HG02943 (cell line): ENCODE results near the gene RALGDS.

Experiments used
- ATAC-seq: cut with Tn5 transposase; IDR thresholded peaks from one replicate; pipeline ENCODE4 v1.9.1; 2021; ENCODE audit warnings: mild to moderate bottlenecking, low read depth, moderate library complexity; ENCODE audit not compliant: unreplicated experiment

The RALGDS gene

GRCh38 chr9:133108794-133109641 is 12.0 kb downstream of the RALGDS start:
- no peak for ATAC-seq

DNA sequence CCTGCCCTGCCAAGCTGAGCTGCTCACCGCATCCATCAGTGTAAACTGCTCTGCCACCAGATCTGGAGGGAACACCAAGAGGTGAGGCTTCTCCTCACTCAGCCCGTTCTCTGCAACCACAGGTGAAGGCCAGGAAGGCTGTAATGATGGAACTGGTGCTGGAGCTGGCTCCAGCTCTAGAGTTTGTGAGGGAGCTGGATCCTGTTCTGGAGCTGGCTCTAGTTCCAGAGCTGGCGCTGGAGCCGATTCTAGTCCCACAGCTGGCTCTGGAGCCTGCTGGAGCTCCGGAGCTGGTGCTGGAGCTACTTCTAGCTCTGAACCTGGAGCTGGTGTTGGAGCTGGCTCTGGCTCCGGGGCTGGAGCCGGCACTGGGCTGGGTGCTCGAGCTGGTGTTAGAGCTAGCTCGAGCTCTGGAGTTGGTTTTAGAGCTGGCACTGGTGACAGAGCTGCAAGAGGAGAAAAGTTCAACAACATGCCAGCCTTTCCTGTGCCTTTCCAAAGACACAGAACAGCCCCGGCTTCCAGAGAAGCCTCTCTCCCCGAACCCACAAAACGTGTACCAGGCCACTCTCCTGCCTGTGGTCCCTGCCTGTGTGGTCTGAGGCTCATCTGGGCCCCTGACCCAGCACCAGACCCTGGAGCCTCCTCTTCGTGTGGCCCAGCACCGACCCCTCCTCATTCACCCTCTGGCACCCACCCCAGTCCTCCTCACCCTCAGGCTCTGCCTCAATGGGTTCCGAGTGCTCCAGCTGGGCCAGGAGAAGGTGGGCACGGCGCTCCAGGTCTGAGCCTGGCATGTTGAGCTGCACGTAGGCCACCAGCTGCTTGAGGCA is 12.9 kb downstream of the RALGDS start:
- no peak for ATAC-seq

DNA sequence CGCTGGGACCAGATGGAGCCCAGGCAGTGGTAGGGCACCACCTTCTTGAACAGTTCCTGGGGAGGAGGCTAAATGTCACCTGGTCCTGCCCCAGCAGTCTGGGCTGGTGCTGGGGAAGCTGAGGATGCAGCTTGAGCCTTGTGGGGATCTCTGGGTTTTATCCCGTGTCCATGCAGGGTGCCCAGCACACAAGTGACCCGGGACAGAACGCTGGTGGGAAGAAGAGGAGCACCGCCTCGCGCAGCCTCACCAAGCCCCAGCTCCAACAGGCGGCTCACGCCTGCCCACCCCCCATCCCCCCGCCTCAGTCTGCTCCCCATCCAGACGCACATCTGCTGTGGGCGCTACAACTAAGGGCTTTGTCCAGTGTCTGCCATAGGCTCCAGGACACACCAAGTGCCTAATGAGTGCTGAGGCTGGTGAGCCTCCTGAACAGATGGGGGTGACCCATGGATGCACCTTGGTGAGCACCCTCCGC is 13.8 kb downstream of the RALGDS start:
- ATAC-seq: no peak

DNA sequence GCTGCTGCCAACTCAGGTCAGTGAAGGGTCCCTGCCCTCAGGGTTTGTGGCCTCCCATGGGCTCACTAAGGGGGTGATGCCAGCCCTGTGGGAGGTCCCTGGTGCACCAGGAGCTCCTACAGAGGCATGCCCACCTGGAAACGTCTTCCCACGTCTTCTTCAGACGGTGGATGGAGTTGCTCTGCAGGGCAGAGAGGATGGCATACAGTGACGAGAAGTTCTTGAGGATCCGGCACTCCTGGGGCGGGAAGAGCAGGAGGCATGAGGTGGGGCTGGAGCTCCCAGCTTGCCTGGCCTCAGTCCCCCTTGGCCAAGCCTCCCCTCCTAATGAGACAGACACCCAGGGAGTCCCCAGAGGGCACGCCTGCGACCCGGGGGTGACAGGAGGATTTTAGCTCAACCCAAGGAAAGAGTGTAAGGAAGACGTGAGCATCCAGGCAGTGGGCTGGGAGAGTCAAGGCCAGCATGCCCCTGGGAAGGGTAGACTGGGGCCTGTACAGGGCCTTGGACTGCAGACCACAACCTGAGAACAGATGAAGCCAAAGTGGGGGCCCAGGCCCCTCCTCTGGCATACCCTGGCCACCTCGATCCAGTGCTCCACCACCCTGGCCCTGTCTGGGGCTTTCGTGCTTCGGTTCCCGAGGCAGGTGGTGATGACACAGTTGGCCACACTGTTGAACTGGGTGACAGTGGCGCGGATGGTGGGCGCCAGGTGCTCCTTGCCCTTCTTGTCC is 14.4 kb downstream of the RALGDS start:
- ATAC-seq: no peak

DNA sequence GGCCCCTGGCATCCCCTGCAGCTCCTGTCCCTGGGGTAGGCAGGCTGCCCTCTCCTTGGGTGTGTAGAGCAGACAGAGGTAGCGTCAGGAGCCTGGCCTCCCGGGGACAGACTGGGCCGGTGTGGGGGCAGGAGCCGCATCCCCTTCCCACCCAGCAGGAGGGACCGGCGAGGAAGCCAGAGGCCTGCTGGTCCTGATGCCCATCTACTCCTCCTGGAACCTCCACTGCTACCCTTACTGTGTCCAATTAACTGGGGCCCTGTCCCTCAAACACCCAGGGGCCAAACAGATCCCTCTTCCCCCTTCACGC is 15.6 kb downstream of the RALGDS start:
- no peak for ATAC-seq

DNA sequence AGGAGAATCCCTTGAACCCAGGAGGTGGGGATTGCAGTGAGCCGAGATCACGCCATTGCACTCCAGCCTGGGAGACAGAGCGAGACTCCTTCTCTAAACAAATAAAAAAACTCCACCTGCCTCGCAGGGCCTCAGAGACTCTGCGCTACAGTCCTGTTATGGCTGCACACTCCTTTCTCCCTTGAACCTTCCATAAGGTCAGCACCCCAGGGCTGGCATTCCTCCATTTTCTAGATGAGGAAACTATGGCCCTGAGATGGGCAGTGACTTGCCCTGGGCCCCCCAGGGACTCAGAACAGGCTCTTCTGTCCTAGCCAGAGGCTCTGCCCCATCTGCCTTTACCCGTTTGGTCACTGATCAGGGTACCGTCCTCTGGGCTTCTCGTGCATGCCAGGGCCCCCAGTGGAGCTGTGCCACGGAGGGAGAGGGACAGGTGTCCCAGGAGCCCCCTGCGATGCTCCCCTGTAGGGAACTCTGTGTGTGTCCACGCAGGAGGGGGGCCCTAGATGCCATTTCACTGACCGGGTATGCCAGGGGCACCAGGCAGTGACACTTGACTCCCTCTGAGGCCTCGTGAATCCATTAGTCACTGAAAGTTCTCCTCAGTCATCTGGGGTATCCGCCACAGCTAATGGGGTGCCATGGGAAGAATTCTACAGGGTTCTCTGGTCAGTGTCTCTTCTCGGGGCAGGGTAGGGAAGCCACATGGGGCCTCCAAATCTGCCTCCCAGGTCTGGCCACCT is 16.2 kb downstream of the RALGDS start:
- no peak for ATAC-seq

DNA sequence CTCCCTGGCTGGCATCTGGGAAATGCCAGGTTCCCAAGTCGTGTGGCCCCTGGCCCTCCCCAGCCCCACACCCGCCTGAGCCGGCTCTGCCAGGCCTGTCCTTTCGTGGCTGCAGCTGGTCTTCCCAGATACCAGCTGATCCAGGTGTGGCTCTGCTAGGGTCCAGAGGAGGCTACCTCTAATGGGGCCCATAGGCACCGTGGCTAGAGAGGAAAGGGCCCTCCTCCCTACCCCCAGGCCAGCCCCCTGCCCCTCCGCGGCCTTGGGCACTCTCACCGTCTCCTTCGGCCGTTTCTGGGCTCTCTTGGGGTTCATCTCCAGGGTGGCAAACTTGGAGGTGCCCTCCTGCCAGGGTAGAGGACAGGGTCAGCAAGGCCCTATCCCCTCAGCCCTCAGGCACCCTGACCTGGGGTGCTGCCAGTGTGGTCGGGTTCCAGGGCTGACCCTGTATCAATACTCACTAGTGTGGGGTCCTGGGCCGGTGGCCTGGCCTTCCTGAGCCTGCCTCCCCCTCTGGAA is 17.0 kb downstream of the RALGDS start:
- no peak for ATAC-seq

DNA sequence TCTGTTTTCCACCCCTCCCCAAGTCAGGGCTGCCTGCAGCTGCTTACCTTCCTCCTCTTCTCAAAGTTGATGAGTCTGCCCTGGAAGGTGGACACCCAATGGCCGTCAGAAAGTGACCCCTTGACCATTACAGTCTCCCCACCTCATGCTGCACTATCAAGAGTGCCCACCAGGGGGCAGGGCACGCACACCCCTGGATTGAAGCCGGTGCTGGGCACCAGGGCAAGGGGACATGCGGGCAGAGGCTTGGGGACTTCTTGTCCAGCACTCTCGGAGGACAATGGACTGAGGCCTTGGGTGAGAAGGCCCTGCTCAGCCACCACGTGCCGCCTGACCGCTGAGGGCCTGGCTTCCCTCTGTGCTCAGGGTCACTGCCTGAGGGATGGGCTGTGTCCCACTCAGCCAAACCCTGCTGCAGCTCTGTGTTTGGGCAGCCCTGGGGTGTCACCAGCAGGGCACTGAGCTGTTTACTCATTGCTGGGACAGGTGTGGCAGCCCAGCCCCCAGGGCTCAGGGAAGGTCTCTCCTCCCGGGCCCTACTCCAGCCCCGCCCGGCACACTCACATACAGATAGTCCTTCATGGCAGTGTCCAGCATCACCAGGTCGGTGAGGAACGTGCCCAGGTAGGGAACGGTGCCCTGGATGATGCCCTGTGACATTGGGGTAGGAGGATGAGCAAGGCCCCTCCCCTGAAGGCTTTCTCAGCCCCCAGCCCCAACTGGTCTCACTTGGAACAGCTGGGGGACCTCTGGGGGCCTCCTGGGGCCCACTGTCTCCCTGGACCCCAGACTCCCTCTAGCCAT is 17.7 kb downstream of the RALGDS start:
- ATAC-seq: no peak

- ATAC-seq: no peak
Observed at GRCh38 chr9:133102190-133103021, 18.6 kb downstream of the RALGDS start.

GRCh38 chr9:133101356-133102189 is 19.5 kb downstream of the RALGDS start:
- no peak for ATAC-seq

GRCh38 chr9:133100506-133101355 is 20.3 kb downstream of the RALGDS start:
- no peak for ATAC-seq

GRCh38 chr9:133099726-133100505 is 21.1 kb downstream of the RALGDS start:
- no peak for ATAC-seq

DNA sequence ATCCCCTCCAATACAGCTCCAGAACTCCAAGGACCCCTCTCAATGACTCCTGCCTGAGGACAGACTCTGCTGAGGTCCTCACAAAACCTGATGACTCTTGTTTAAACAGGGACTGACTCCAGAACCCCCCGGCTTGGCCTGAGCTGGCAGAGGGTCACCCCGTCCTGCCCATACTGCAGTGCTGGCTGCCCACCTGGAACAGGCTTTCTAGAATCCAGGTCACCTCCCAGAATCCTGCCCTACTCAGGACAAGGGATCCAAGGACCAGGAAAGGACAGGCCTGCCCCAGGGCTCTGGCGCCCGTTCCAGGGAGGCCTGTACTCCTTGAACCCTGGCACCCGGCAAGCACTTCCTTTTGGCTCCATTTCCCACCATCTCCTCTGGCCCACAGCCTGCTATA is 22.2 kb downstream of the RALGDS start:
- no peak for ATAC-seq

- ATAC-seq: no peak
Observed at GRCh38 chr9:133098104-133098754, 22.8 kb downstream of the RALGDS start.

DNA sequence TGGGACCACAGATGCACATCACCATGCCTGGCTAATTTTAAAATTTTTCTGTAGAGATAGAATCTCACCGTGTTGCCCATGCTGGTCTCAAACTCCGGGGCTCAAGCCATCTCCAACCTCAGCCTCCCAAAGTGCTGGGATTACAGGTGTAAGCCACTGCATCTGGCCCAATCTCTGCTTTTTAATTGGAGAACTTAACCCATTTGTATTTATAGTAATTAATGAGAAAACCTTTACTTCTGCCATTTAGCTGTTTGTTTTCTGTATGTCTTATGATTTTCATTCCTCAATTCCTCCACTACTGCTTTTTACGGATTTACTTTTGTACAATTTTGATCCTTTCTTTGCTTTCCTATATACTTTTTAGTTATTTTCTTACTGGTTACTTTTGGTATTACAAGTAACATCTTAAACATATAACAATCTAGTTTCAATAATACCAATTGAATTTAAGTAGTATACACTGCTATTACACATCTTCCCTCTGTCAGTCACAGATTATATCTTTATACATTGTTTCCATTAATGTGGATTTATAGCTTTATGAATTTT is 26.1 kb downstream of the RALGDS start:
- ATAC-seq: no peak
